ENCODE results near the gene NID1. TPM values are rescaled to one million over a fixed set of nuclear protein-coding genes. Genes with fewer than 3 reads are reported as not detected.

Gene NID1
- total and polyA plus RNA-seq, 9 of the 15 experiments (the other 6 are each of a cell fraction or from before 2014, with no cell fraction given) = 0.22 TPM; not detected in 8

GRCh38 chr1:236066054-236066453 lies 1.2 kb upstream of the NID1 start (continued):
- TF ChIP-seq MNT (conservative IDR thresholded peaks at IDR 0.05) (no peak), TAF1 (IDR thresholded peaks at IDR 0.05; ENCODE audit: control insufficient read depth, extremely low read depth, insufficient read depth, low read length, severe bottlenecking) (no peak), NCOA2 (IDR thresholded peaks at IDR 0.05; ENCODE audit: partially characterized antibody in 2 of 2) (no peak), CHD2 (IDR thresholded peaks at IDR 0.05; ENCODE audit: low read depth, low read length) (no peak), MYC (IDR thresholded peaks at IDR 0.05; ENCODE audit: low read depth, low read length) (no peak), MYC (CRISPR knock-in tag; IDR thresholded peaks at IDR 0.05; ENCODE audit: borderline replicate concordance, low read depth) (no peak), PRMT5 (CRISPR knock-in tag; IDR thresholded peaks at IDR 0.05) (no peak), FOS (IDR thresholded peaks at IDR 0.05; ENCODE audit: extremely low read depth, insufficient read length) (no peak), SRF (CRISPR knock-in tag; IDR thresholded peaks at IDR 0.05) (no peak), ATF2 (CRISPR knock-in tag; IDR thresholded peaks at IDR 0.05) (no peak), NKRF (IDR thresholded peaks at IDR 0.05; ENCODE audit: borderline replicate concordance) (no peak), TRIM28 (IDR thresholded peaks at IDR 0.05) (no peak)

All from K562 (cell line).